HG03025 (cell line): ENCODE results near the gene COX10.
"Not testable (repeated sequence)": the region's sequence is repeated elsewhere in the genome, so short reads cannot be mapped to it uniquely, and the experiment has no call there.

Source experiments
- ATAC-seq: cut with Tn5 transposase; IDR thresholded peaks from one replicate; pipeline ENCODE4 v1.9.1; 2021; ENCODE audit warnings: mild to moderate bottlenecking, moderate library complexity; ENCODE audit not compliant: unreplicated experiment, low FRiP score

COX10 gene

DNA sequence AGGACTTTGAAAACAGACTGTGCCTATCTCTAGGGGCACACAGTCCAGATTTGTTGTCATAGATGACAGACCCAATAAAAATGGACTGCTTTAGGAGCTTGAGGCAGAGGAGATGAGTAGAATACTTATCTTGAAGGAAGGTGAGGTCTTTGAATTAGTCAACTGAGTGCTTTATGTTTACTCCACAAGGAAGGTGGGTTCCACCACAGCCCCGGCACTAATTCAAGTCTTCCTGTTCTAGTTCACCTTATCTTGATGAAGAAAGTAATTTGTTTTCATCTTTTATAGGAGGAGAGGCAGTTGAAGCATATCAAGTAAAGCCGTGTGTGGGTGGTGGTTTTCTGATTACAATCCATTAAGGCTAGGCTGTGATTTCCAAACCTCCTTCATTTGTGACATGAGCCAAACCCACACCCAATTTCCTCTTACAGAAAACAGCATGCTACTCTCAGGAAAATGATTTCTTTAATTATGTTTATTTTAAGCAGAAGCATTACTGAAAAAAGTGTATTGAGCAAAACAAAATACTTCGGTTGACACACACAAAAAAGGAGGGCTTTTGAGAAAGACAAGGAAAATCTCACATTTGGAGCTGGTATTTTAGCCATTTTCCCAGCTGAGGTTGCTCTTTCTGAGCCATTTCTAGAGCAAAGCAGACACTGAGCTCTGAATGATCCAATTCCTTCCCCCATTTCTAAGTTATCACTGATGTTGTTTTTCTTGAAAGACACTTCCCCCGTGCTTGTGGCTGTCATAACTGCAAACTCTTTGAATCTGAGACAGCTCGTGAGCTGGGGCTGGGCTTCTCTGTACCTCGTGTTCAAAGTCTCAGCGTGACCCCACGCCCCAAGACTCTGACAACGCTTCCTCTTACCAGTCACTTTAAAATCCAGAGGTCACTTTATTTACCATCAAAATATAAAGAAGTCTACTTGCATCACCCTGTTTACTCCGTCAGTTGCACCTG is 132.0 kb downstream of the COX10 start:
- no peak for ATAC-seq

DNA sequence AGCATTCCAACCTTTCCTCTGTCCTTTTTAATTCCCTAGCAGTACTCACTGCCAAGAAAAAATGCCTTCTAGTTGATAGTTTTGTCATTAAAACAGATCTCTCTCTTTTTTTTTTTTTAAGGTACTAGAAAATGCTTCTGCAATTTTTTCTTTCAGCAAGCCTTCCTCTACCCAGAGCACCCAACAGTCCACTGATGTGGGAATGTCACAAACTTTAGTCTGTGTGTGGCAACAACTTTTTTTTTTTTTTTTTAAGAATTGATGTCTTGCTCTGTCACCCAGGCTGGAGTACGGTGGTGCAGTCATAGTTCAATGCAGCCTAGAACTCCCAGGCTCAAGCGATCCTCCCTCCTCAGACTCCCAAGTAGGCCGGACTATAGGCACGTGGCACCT is 132.7 kb downstream of the COX10 start:
- ATAC-seq, result no peak

DNA sequence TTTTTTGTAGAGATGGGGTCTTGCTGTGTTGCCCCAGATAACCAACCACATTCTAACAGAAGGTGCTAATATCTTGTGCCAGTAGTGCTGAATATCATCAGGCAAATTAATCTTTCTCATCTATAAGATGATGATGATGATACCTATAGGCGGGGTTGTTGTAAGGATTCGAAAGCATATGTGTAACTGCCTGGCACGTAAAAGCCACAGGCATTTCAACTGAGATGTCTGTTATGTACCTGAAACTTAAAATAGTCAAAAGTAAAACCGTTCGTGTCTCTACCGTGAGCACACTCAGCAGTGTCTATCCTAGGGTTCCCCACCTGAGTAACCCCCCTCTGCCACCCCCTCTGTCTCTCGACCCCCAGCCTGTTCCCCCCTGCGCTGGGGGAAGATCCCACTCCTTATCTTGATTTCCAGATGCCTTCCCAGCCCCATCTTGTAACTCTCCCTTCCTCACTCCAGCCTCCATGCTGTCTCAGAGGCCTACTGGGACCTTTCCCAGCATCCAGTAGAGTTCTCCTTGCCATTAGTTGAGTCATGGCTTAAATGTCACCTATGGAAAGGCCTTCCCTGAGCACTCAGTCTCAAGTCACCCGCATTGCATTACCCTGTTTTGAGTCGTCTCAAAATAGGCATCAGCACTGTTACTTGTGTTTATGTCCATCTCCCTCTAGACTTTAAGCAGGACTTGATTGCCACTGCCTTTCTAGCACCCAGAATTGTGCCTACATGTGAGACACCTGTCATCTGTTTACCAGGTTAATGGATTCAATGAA is 133.3 kb downstream of the COX10 start:
- ATAC-seq, result no peak

DNA sequence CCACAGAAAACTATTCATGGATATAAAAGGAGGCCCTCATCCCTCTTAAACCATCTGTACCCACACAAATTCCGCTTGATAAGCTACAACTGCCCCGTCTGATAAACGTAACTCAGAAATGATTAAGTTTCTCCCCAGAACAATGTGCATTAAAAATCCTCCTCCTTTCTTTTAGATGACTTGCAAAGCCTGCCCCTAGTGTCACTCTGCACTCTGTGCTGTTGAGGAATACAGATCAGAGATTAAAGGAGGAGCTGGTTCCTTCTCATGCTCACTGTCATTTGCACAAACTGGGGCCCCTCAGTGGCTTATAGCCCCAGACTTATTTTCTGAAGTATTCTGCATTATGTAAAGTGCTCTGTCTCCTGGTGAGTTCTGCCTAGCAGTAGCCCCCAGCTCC is 134.1 kb downstream of the COX10 start:
- ATAC-seq, result no peak

DNA sequence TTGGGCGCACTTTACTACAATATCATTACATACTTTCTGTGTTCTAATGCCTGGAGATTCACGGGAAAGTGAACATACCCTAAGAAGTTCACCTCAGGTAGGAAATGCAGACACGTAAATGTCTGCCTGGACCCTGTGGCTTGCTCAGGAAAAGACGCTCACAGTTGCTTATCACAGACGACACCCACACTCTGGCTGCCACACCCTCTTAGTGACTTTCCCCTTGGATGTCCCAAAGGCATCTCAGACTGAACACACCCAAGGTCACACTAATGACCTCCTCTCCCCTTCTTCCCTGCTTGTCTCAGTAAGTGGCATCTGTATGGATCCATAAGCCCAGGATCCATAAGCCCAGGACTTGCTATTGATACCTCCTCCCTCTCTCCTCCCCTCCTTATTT is 134.8 kb downstream of the COX10 start:
- ATAC-seq, result no peak

DNA sequence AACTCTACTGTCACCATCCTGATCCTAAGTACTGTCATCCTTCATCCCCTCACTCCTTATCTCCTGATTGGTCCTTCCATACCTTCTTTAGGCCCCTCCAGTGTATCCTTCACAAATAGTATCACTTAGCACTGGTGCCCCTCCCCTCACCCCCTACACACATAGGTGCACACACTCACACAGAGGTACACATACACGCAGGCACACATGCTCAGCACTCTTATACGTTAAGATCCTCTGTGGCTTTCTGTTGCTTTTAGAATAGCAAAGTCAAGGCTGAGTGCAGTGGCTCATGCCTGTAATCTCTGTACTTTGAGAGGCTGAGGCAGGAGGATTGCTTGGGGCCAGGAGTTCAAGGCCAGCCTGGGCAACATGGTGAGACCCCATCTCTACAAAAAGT is 135.2 kb downstream of the COX10 start:
- ATAC-seq, result no peak

DNA sequence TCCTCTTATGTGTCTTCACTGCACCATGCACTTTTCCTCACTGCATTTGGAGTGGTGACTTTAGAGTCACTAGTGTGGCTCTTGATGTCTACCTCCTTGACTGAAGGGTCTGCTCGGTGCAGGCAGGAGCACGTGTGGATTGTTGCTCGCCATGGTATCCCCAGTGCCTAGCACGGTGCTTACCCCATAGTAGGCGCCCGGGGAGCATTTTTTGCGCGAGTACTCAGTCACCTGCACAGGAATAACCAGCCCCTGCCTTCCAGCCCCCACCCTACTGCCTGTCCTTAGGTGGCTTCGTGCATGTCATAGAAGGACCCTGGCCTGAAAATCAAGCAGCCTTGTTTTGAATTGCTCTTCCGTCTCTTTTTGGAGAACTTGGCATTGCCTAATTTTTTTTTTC is 136.1 kb downstream of the COX10 start:
- ATAC-seq, result no peak

DNA sequence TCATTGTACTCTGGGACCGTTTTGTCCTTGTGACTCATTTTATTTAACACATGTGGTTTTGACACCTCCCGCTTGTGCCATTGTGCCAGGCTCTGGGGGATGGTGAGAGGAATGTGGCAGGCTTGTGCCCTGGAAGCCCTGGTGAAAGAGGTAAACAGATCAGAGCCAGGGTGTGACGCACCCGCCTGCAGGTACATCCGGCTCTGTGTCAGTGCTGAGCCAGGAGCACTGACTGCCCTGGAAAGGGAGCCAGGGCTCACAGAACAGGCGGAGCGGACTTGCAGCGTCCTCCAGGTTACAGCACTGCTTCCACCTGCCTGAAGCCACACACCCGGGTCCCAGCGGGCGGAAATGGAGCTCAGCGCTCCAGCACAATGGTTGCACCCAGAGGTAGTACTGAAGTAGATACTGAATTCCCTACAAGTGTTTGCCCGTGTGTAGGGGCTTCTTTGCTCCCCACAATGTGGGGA is 136.7 kb downstream of the COX10 start:
- ATAC-seq, result no peak

DNA sequence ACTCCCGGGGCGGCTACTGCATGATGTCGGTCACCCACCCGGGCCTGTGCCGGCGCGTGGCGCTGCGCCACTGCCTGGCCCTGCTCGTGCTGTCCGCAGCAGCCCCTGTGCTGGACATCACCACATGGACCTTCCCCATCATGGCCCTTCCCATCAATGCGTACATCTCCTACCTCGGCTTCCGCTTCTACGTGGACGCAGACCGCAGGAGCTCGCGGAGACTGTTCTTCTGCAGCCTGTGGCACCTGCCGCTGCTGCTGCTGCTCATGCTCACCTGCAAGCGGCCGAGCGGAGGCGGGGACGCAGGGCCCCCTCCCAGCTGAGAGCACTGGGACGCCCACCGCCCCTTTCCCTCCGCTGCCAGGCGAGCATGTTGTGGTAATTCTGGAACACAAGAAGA is 137.6 kb downstream of the COX10 start:
- ATAC-seq, result no peak

DNA sequence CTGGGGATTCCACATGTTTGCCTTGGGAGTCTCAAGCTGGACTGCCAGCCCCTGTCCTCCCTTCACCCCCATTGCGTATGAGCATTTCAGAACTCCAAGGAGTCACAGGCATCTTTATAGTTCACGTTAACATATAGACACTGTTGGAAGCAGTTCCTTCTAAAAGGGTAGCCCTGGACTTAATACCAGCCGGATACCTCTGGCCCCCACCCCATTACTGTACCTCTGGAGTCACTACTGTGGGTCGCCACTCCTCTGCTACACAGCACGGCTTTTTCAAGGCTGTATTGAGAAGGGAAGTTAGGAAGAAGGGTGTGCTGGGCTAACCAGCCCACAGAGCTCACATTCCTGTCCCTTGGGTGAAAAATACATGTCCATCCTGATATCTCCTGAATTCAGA is 138.5 kb downstream of the COX10 start:
- ATAC-seq, result no peak

DNA sequence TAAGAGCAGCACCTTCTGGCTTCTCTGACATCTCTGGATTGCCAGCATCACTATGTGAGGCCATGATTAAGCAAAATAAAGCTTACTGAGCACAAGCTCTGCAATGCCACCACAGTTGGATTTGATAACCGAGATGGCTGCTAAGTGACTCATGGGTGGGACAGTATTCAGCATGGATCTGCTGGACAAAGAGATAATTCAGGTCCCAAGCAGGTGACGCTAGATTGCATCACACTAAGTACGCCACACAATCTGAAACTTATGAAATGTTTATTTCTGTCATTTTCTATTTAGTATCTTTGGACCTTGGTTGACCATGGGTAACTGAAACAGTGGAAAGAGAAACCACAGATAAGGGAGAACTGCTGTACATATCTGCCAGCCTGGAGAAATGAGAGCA is 139.9 kb downstream of the COX10 start:
- ATAC-seq, result no peak

DNA sequence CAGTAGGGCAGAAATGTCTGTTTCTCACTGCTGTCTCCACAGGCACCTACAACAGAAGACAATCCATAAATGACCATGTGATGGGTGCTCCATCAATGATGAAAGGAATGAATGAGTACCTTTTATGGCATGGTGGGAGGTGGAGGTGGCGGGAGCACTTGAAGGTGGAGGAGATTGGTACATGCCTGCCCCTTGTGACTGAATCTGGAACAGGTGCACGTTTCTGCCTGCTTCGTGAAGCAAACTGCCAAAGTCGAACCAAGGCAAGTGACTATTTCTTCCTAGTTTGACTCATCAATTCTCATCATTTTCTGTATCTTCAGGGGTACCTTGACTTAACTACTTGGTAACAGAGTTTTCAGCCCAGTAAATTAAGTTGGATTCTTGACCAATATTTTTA is 141.9 kb downstream of the COX10 start:
- no peak for ATAC-seq

DNA sequence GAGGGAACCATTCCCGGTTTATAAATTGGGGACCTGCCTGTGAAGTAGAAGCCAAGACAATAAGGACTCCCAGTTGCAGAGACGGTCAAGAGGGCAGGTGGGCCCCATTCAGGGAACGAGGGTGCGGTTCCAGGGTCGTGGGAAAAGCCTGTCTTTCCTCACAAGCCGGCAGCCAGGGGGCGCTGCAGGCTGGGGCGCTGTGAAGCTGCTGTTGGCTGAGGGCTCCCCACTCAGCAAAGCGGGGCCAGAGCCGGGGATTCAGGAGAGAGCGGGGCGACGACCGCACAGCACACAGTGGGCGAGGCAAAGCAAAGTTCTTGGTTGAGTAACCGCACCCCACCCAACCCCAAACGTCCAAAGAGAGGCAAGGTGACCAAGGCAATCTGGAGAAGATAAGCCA is 142.5 kb downstream of the COX10 start:
- ATAC-seq, result no peak

DNA sequence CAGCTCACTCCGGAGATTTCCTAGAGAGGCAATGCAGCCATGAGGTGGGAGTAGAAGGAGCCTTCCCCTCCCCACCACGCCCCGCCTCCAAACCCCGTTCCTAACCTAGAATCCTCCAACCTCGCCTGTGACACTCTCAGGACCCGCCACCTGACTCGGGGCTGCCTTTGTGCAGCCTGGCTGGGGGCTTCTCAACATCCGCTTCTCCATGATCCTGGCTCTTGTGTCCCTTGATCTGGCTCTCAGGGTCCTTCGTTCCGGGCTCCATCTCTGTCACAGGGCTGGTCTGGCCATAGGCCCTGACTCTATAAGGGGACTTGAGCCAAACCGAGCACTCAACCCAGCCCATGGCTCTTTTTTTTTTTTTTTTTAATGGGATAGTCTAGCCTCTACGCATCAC is 143.1 kb downstream of the COX10 start:
- ATAC-seq, result no peak

DNA sequence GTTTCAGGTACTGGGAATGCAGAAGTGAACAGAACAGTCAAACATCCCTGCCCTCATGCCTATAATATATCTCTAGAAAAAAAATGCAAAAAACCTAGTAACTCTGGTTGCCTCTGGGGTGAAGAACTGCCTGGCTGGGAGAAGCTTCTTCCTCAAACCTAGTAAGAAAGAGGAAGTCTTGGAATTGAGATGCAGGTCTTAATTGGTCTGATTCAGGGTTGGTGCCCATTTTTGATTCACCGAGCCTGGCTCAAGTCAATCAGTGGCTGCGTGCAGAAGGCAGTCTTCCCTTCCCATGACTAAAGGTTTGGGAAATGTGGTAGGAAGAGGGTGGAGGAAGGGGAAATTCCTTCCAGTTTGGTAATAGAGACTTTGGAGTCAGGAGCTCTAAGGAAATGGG is 145.0 kb downstream of the COX10 start:
- ATAC-seq, result no peak

DNA sequence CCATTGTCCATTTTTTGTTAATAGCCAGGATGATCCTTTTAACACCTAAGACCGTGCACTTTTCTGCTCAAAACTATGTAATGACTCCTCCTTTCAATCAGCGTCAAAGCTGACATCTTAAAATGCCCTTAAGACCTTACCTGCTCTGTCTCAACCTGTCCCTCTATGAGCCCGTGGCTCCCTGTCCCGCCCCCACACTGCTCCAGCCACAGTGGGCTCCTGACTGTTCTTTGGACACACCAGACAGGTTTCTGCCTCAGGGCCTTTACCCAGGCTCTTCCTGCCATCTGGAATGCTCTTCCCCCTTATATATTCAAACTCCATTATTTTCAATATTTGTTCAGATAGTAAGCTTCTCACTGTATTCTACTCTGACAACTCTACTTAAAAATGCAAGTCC is 153.3 kb downstream of the COX10 start:
- ATAC-seq, result no peak

DNA sequence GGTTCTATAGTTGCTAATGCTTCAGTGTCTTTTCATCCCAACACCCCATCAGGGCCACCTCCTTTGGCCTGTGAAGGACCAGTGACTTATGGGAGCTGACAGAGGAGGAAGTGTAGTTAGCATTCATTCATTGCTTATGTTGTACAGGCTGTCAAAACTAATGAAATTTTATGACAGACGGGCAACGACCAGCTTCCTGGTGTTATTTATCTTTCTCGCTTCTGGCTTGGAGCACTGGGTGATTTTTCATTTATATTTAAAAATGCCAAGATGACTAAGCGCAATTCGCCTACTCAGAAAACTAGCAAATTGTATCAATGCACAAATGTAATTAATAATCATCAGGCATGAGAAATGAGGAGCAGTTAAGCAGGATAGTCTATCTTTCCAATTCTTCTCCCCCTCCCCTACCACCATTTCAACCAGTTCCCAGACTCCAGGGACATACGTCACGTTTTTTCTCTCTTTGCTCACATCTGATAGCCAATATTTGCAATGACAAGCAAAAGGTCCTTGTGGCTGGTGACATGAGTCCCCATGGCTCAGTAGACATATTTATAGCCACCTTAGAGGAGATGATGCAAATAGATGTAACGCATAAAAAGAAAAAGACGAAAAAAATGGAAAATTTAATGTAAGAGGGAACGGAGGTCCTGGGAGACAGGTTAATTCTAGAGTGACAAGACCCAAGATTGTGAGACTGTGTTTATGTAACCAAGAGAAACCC is 156.1 kb downstream of the COX10 start:
- no peak for ATAC-seq

DNA sequence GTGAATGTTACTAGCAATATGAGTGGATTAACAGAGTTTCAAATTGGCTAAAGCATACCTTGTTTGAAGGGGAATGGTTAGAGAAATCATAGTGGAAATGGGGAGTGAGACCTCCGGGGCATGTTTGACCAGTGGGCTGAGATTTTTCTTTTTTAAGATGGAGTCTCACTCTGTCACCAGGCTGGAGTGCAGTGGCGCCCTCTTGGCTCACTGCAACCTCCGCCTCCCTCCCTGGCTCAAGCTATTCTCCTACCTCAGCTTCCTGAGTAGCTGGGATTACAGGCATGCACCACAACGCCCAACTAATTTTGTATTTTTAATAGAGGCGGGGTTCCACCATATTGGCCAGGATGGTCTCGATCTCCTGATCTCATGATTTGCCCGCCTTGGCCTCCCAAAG is 157.7 kb downstream of the COX10 start:
- ATAC-seq, result no peak

DNA sequence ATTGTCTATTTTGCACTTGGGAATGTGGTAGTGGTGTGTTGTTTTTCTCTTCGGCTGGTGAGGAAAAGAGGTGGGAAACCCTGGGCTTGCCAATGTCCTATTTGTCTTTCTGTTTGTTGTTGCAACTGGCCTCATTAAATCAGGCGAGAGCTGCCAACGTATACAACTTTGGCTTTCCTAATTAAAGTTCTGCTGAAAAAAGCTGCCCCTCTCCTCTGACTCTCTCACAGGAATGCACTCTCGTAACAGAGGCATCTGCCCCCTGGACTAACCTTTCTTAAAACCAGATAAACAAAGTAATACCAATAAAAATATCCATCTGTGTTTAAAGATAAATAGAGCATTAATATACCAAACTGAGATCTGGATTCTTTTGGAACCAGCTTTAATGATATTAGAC is 159.6 kb downstream of the COX10 start:
- ATAC-seq, result no peak

DNA sequence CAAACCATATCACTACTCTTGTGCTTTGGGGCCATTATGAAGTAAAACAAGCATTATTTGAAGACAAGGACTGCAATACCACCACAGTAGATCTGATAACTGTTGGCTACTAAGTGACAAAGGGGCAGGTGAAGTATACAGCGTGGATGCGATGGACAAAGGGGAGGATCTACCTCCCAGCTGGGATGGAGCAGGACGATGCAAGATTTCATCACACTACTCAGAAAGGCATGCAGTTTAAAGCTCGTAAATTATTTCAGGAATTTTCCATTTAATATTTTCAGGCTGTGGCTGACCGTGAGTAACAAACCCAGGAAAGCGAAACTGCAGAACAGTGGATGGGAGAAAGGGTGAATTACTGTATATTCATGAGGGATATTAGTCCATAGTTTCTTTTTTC is 161.9 kb downstream of the COX10 start:
- ATAC-seq, result not testable (repeated sequence)

DNA sequence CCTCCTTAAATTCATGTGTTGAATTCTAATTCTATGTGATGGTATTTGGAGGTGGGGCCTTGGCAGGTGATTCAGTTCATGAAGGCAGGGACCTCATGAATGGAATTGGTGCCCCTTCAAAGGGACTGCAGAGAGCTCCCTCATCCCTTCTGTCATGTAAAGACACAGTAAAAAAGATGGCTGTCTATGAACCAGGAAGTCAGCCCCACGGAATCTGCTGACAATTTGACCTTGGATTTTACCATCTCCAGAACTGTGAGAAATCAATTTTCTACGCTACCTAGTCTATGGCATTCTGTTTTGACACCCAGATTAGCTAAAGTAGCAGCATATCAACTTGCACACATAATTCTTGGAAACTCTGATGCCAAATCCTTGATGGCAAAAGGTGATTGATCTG is 165.7 kb downstream of the COX10 start:
- ATAC-seq, result not testable (repeated sequence)
